ENCODE results near the gene GINS2.

GRCh38 chr16:85689285-85689949, 663 bp upstream of the GINS2 start:
- TF ChIP-seq CTCF (IDR thresholded peaks at IDR 0.05): no peak
- TF ChIP-seq POLR2A (IDR thresholded peaks at IDR 0.05): no peak

All from vagina (tissue), 2 donors.